ENCODE results near the gene HOXD11.

Gene HOXD11

GRCh38 chr2:176101842-176102241 is 5.2 kb upstream of the HOXD11 start:
- CTCF ChIA-PET = interaction anchor here (1.0 to 1.7 kb wide), 3 partner anchors 9 to 412 kb away, joined by 3 to 6 read pairs (median 4); no protein-coding TSS in a partner anchor

GRCh38 chr2:176102309-176102866 is 4.7 kb upstream of the HOXD11 start:
- ChIA-PET POLR2A (no interaction called here), CTCF (interaction anchor here (1.0 to 1.7 kb wide), 3 partner anchors 8 to 412 kb away, joined by 3 to 6 read pairs (median 4); no protein-coding TSS in a partner anchor)
- DNase-seq (ENCODE audit: extremely low spot score) = no peak
- no peak for TF ChIP-seq CTCF (IDR thresholded peaks at IDR 0.05; ENCODE audit: control extremely low read depth, extremely low read depth, low read depth, missing control alignments)

More at GRCh38 chr2:176101842-176102241, 5.2 kb upstream of the HOXD11 start:
- no peak for TF ChIP-seq CTCF (IDR thresholded peaks at IDR 0.05; ENCODE audit: control extremely low read depth, extremely low read depth, low read depth, missing control alignments)
- DNase-seq (ENCODE audit: extremely low spot score) = no peak
- POLR2A ChIA-PET = no interaction called here

- POLR2A ChIA-PET = no interaction called here
Observed at GRCh38 chr2:176103194-176103593, 3.9 kb upstream of the HOXD11 start.

GRCh38 chr2:176103742-176104315 is 3.3 kb upstream of the HOXD11 start:
- CTCF ChIA-PET = interaction anchor here (0.9 to 1.8 kb wide), 3 partner anchors 10 to 548 kb away, joined by 3 to 6 read pairs (median 4); no protein-coding TSS in a partner anchor
- DNase-seq (ENCODE audit: extremely low spot score) = no peak
- no peak for TF ChIP-seq CTCF (IDR thresholded peaks at IDR 0.05; ENCODE audit: control extremely low read depth, extremely low read depth, low read depth, missing control alignments)
- POLR2A ChIA-PET = no interaction called here

More at GRCh38 chr2:176103194-176103593, 3.9 kb upstream of the HOXD11 start:
- DNase-seq (ENCODE audit: extremely low spot score) = no peak
- no peak for TF ChIP-seq CTCF (IDR thresholded peaks at IDR 0.05; ENCODE audit: control extremely low read depth, extremely low read depth, low read depth, missing control alignments)
- CTCF ChIA-PET = interaction anchor here (1.4 to 1.8 kb wide), 3 partner anchors 11 to 413 kb away, joined by 4 to 6 read pairs (median 6); no protein-coding TSS in a partner anchor

- TF ChIP-seq CTCF (IDR thresholded peaks at IDR 0.05; ENCODE audit: control extremely low read depth, extremely low read depth, low read depth, missing control alignments) = no peak
- ChIA-PET POLR2A (no interaction called here), CTCF (interaction anchor here (0.9 to 1.8 kb wide), 4 partner anchors 10 to 548 kb away, joined by 3 to 6 read pairs (median 4); no protein-coding TSS in a partner anchor)
- no peak for DNase-seq (ENCODE audit: extremely low spot score)
Observed at GRCh38 chr2:176104316-176105077, 2.6 kb upstream of the HOXD11 start.

GRCh38 chr2:176105078-176105729 is 1.9 kb upstream of the HOXD11 start:
- no peak for TF ChIP-seq CTCF (IDR thresholded peaks at IDR 0.05; ENCODE audit: control extremely low read depth, extremely low read depth, low read depth, missing control alignments)
- ChIA-PET CTCF (interaction anchor here (0.9 kb wide), 1 partner anchor 449 kb away, joined by 3 read pairs; no protein-coding TSS in a partner anchor), POLR2A (no interaction called here)
- no peak for DNase-seq (ENCODE audit: extremely low spot score)

Data from GM10248 (cell line).